HG03064 (cell line): ENCODE results near the gene SLC25A4.
"Not testable (repeated sequence)": the region's sequence is repeated elsewhere in the genome, so short reads cannot be mapped to it uniquely, and the experiment has no call there.

ENCODE experiments used
- ATAC-seq: cut with Tn5 transposase; IDR thresholded peaks from one replicate; pipeline ENCODE4 v1.9.1; 2021; ENCODE audit warnings: low read depth; ENCODE audit not compliant: unreplicated experiment

The SLC25A4 gene

GRCh38 chr4:185142912-185143600, at the start of gene SLC25A4:
Gene SLC25A4 (plus strand): TSS chr4:185143266. CDS start chr4:185143373, 107 bp downstream.
- ATAC-seq: peak; percentile 97

- no peak for ATAC-seq
Observed at GRCh38 chr4:185093603-185094002, 49.5 kb upstream of the SLC25A4 start.

DNA sequence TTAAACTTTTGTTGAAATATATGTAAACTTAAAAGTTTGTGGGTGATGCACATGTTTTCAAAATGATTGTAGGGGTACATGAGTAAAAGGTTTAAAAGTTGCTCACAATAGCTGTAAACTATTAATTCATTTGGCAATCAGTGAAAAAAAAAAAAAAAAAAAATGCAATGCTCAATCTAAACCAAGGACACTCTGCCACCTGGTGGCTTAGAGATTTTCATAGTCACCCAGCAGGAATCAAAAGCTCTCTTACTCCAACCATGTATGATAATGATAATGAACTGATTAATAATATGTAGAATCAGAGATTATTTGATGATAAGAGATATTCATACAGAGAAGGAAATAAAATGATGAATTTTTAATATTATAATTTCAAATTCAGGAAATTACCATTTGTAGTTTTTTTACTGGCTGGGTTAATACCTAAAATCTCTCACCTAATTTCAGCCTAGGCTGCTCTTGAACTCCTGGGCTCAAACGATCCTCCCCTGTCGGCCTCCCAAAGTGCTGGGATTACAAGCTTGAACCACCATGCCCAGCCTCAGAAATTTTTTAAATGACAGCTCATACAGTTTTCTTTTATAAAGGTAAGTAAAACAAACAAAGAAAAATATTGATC, 46.9 kb upstream of the SLC25A4 start:
- no peak for ATAC-seq

GRCh38 chr4:185098474-185098873, 44.6 kb upstream of the SLC25A4 start:
- no peak for ATAC-seq

GRCh38 chr4:185099024-185099682, 43.9 kb upstream of the SLC25A4 start:
- ATAC-seq: no peak

DNA sequence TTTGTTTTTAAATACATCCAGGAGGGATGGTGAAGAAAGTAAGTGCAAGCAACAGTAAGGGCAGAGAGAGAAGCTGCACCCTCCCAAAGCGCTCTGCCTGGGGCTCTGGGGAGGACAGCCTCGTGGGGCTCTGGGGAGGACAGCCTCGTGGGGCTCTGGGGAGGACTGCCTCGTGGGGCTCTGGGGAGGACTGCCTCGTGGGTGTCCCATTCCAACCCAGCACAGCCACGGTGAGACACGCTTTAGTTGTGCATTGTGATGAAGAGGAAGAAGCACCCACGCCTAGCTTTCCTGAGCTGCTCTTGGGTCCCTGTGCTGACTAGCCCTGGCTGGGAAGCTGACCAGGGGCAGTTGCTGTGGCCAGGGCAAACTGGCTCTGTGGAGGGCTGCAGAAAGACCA, 43.1 kb upstream of the SLC25A4 start:
- ATAC-seq: no peak

GRCh38 chr4:185100423-185100822, 42.6 kb upstream of the SLC25A4 start:
- ATAC-seq: no peak

DNA sequence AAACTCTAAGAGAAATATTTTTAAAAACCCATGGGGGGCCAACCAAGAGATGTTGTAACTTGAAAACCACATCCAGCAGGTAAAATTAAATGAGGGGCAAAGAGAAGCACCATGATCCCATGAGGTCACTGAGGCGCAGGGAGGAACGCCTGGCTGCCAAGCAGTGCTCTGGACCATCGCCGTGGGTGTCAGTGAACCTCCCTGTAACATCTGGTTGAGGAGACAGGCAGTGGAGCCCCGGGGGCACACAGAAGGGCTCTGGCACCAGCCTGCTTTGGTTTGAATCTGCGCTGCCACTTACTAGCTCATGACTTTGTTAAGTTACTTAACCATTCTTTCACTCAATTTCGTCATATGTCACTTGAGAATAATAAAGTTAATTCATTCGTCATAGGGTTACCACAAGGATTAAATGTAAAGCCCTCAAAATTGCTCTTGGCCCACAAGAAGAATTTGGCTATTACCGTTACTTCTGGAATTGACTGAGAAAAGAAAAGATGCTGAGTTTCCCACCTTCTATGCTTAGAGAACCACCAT, 41.6 kb upstream of the SLC25A4 start:
- ATAC-seq: no peak

- ATAC-seq: no peak
Observed at GRCh38 chr4:185104733-185105132, 38.3 kb upstream of the SLC25A4 start.

DNA sequence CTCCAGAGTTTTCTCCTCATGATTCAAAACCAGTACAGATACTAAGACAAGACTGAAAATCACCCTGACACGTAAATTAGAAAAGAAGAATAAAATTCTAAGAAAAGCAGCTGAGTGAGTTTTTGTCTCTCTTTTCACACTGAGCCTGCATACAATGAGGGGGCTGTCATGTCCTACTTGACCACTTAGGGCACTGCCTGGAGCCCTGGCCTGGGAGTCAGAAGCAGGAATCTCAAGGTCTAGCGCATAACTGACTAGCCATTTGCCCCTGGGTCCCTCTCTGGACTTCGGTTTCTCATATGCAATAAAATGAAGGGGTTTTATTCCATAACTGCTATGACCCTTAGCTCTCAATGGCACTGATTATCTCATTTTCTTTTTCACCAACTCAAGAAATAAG, 36.7 kb upstream of the SLC25A4 start:
- ATAC-seq: no peak

DNA sequence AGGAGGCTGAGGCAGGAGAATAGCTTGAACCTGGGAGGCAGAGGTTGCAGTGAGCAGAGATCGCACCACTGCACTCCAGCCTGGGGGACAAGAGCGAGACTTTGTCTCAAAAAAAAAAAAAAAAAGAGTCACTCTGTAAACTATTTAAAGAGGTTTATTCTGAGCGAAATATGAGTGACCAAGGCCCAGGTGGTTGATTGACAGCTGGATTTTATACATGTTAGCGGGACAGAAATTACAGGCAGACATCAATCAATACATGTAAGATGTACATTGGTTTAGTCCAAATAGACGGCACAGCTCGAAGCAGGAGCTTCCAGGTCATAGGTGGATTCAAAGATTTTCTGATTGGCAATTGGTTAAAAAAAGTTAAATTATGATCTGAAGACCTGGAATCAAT, 35.5 kb upstream of the SLC25A4 start:
- ATAC-seq: not testable (repeated sequence)

GRCh38 chr4:185108185-185108584, 34.9 kb upstream of the SLC25A4 start:
- no peak for ATAC-seq

DNA sequence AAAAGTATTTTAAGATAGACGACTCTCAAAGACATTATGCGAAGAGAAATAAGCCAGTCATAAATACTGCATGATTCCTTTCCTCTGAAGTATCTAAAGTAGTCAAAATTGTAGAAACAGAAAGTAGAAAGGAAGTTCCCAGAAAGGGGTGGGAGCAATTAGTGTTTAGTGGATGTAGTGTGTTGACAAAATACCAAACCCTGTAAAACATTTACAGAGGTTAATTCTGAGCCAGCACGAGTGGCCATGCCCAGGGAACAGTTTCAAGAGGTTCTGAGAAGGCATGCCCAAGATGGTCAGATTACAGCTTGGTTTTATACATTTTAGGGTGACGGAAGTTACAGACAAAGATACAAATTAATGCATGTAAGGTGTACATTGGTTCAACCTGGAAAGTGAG, 34.4 kb upstream of the SLC25A4 start:
- no peak for ATAC-seq

DNA sequence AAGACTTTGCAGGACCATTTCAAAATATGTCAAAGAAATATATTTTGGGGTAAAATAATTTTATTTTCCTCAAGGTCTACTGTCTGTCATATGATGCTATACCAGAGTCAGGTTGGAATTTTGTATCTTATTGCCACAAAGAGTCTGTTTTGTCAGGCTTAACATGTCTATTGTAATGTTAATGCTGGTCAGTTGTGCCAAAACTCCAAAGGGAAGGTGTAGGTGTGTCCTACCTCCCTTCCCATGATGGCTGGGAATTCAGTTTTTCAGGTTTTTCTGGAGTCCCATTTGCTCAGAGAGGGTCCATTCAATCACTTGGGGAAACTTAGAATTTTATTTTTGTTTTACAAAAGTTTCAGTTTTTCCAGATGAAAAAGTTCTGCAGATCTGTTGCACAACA, 33.3 kb upstream of the SLC25A4 start:
- no peak for ATAC-seq

- ATAC-seq: no peak
Observed at GRCh38 chr4:185110375-185110823, 32.7 kb upstream of the SLC25A4 start.

- ATAC-seq: no peak
Observed at GRCh38 chr4:185112104-185112503, 31.0 kb upstream of the SLC25A4 start.

DNA sequence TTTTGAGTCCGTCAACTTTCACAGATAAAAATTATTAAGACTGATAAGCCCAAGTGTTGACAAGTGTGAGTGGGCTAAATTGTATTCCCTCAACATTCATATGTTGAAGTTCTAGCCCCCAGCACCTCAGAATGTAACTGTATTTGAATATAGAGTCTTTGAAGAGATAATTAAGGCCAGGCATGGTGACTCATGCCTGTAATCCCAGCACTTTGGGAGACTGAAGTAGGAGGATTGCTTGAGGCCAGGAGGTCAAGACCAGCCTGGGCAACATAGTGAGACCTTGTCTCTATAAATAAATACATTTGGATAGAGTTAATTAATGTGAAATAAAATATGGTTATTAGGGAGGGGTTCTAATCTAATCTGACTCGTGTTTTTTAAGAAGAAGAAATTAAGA, 29.7 kb upstream of the SLC25A4 start:
- ATAC-seq: no peak

GRCh38 chr4:185115827-185116232, 27.2 kb upstream of the SLC25A4 start:
- no peak for ATAC-seq

GRCh38 chr4:185117300-185117934, 25.6 kb upstream of the SLC25A4 start:
- ATAC-seq: no peak

- ATAC-seq: no peak
Observed at GRCh38 chr4:185118876-185119275, 24.2 kb upstream of the SLC25A4 start.

DNA sequence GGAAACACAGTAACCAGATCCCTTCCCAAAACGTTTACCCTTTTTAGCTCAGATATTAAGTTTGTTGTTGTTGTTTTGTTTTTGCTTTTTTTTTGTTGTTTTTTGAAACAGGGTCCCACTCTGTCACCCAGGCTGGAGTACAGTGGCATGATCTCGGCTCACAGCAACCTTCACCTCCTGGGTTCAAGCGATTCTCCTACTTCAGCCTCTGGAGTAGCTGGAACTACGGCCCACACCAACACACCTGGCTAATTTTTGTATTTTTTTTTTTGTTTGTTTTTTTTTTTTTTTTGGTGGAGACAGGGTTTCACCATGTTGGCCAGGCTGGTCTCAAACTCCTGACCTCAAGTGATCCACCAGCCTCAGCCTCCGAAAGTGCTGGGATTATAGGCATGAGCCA, 23.6 kb upstream of the SLC25A4 start:
- not testable (repeated sequence) for ATAC-seq
